Measurements from ENCODE around the gene COMMD1. TPM values are rescaled to one million over a fixed set of nuclear protein-coding genes. Genes with fewer than 3 reads are reported as not detected.

Gene COMMD1
- polyA plus RNA-seq, 1 of the 3 experiments (the other 2 are of a cell fraction) = 32.5 TPM

GRCh38 chr2:61995065-61995464, 89.6 kb downstream of the COMMD1 start:
- Histone ChIP-seq H3K4me3 (ENCODE audit: low read depth in 2 of 2, low read length in 1 of 2) (no peak overlapping the region), H3K4me1 (ENCODE audit: control insufficient read depth in 1 of 2, insufficient read depth in 2 of 2, low read depth in 1 of 2, low read length in 1 of 2) (peaks cover 0 to 2% of the 10 kb centered on the region in 2 experiments; a peak in 1 of 4 replicates), H3F3A (replicated peaks; ENCODE audit: insufficient read depth) (no peaks in the 10 kb centered on the region), H3K9me2 (no peaks in the 10 kb centered on the region), H3K79me2 (ENCODE audit: insufficient read depth) (no peaks in the 10 kb centered on the region), H3K27ac (ENCODE audit: low read depth in 2 of 2, low read length in 1 of 2) (no peak overlapping the region), H4K20me1 (ENCODE audit: insufficient read depth) (no peaks in the 10 kb centered on the region), H3K36me3 (replicated peaks in 1 of 2; ENCODE audit: control insufficient read depth in 1 of 2, insufficient read depth in 2 of 2, low read length in 1 of 2) (no peaks in the 10 kb centered on the region), H3K27me3 (ENCODE audit: insufficient read depth) (no peaks in the 10 kb centered on the region), H3K4me2 (no peak overlapping the region), H2AFZ (ENCODE audit: low read depth) (no peak overlapping the region), H3K9ac (no peak overlapping the region), H3K9me3 (no peaks in the 10 kb centered on the region)
- CTCF ChIA-PET = interaction anchor here (0.9 to 4.6 kb wide), 5 partner anchors 76 to 780 kb away, joined by 3 to 143 read pairs (median 4); no protein-coding TSS in a partner anchor
- POLR2A ChIA-PET = no interaction called here
- 84% methylated on average over 4 of the region's 4 CpGs for WGBS (ENCODE audit: low lambda C conversion rate)
- DNase-seq = no peak
- no peak for TF ChIP-seq EZH2phosphoT487 (IDR thresholded peaks at IDR 0.05; ENCODE audit: borderline replicate concordance, low read depth)
- no peak for TF ChIP-seq YY1 (IDR thresholded peaks at IDR 0.05; ENCODE audit: low read depth)
- no peak for TF ChIP-seq RXRA (IDR thresholded peaks at IDR 0.05; ENCODE audit: borderline replicate concordance, low read depth)
- TF ChIP-seq TAF1 (IDR thresholded peaks at IDR 0.05; ENCODE audit: borderline replicate concordance, low read depth, low read length) = no peak
- TF ChIP-seq RFX5 (IDR thresholded peaks at IDR 0.05; ENCODE audit: low read length) = no peak
- no peak for TF ChIP-seq JUND (IDR thresholded peaks at IDR 0.05)
- TF ChIP-seq NFIC (IDR thresholded peaks at IDR 0.05; ENCODE audit: borderline replicate concordance) = no peak
- no peak for TF ChIP-seq POLR2AphosphoS5 (IDR thresholded peaks at IDR 0.05; ENCODE audit: low read depth, low read length)
- no peak for TF ChIP-seq CTCF (IDR thresholded peaks at IDR 0.05)
- TF ChIP-seq USF1 (IDR thresholded peaks at IDR 0.05; ENCODE audit: borderline replicate concordance, low read depth) = no peak
- no peak for TF ChIP-seq EP300 (IDR thresholded peaks at IDR 0.05; ENCODE audit: borderline replicate concordance in 1 of 2, low read depth in 1 of 2, low read length in 1 of 2)
- TF ChIP-seq TCF12 (IDR thresholded peaks at IDR 0.05) = no peak
- no peak for TF ChIP-seq SIN3A (IDR thresholded peaks at IDR 0.05; ENCODE audit: borderline replicate concordance, low read depth, low read length)
- no peak for TF ChIP-seq IRF3 (IDR thresholded peaks at IDR 0.05; ENCODE audit: low read depth, low read length)
- TF ChIP-seq USF2 (IDR thresholded peaks at IDR 0.05; ENCODE audit: borderline replicate concordance, low read depth, low read length) = no peak
- TF ChIP-seq RCOR1 (IDR thresholded peaks at IDR 0.05; ENCODE audit: low read length) = no peak
- no peak for TF ChIP-seq MXI1 (IDR thresholded peaks at IDR 0.05; ENCODE audit: low read depth, low read length)
- no peak for TF ChIP-seq MAX (IDR thresholded peaks at IDR 0.05; ENCODE audit: low read depth)
- TF ChIP-seq FOXM1 (IDR thresholded peaks at IDR 0.05; ENCODE audit: low read depth) = no peak
